HG03521 (cell line): ENCODE data around the gene NAV2.
"Not testable (repeated sequence)": the region's sequence is repeated elsewhere in the genome, so short reads cannot be mapped to it uniquely, and the experiment has no call there.

ENCODE experiments used
- ATAC-seq: cut with Tn5 transposase; IDR thresholded peaks from one replicate; pipeline ENCODE4 v1.9.1; 2021; ENCODE audit warnings: mild to moderate bottlenecking, moderate library complexity; ENCODE audit not compliant: unreplicated experiment

The NAV2 gene

DNA sequence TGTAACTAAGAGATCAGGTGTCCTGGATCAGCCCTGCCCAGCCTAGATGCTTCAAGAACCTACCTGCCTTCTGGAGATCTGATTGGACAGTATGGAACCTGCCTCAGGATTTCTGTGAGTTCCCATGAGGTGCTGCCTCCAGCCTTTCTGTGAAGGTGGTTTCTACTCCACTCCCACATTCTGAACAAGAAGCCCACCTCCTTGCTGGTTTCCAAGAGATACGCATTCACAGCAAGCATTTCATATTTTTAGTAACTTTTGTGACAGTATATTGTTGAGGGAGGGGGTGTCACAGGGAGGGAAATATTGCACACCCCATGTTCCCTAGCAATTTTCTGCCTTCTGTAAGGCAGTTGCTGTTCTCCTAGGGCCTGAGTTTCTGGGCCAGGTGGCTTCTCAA, 204.4 kb downstream of the NAV2 start:
- ATAC-seq: no peak

DNA sequence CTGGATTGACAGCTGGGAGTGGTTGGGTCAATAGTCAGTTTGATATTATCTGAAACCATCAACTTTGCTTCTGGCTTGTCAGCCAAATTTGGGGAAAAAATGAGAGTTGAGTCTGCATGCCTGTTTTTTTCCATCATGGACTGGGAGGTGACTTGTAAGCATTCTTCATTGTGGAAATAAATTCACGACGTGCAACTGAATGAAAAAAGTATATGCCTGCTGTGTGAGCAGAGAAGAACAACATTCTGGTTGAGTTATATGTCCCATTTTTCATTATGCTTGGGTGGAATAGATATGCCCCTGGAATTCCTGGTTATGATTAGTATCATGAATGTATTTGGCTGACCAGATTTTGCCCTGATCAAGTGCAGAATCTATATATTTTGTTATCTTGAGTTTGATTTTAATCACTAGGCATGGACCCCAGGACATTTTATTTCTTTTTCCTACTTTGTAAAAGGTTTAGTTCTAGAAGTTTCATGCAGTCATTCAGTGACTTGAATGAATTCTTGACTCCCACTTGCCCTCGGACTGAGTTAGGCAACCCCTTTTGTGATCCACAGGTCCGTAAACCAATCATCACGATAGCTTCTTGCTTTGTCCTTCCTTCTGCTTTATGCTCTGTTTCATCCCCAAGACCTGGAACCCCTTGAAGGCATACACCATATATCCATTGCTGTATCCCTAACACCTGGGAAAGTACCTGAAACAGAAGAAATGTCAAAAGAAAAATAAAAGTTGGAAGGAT, 205.8 kb downstream of the NAV2 start:
- ATAC-seq: no peak

DNA sequence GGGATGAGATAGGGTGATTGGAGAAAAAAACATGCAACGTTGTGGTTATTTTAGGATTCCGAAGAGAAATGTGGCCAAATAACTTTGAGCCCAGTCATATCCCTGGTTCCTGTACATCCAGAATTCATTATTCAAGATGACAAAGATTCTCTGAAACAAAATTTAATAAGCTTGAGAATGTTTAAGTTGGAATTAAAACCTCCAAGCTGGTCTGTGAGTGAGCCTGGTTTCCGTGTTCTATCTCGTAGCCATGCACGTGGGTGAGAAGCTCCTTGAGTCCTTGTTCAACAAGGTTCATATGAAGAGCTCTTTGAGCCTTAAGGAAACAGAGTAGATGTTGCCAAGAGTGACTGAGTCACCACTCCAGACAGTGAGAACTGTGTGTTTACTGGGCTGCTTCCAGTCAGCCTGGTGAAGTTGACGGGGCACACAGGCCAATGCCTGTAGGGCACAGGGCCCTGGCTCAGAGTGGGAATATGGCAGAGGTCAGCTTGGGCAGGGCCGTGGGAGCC, 206.5 kb downstream of the NAV2 start:
- ATAC-seq: no peak

GRCh38 chr11:19920982-19921381, 208.3 kb downstream of the NAV2 start:
- no peak for ATAC-seq

DNA sequence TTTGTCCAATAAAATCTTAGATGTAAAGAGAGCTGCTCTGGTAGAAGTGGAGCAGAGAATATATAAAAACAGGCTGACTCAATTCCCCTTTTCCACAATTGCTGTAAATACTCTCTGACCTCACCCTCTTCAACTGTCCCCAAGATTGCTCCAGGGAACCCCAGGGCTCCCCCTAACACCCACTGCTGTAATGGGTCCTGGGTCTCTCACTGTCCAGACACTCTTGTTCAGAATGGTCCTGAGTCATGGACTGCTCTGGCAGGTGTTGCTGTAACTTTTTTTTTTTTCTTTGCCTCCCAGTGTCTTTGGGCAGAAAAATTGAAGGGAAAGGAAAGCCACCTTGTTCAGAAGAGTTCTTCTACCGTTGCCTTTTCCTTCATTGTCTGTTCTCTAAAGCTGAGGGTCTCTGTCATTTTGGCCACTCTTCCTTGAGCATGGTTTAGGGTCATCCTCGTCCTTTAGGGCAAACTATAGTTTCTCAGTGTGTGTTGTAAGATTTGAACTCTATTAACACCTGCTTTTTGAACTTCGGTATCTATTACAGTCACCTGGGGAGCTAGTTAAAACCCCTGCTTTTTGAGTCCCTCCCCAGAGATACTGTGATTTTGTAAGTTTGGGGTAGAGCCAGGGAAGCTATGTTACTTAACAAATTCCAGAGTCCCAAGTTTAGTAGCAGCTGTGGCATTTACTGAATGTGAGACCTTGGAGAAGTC, 209.5 kb downstream of the NAV2 start:
- no peak for ATAC-seq

GRCh38 chr11:19922689-19923035, 210.0 kb downstream of the NAV2 start:
- ATAC-seq: no peak

- ATAC-seq: no peak
Measured at GRCh38 chr11:19923626-19924025, 211.0 kb downstream of the NAV2 start.

GRCh38 chr11:19924311-19924710, 211.7 kb downstream of the NAV2 start:
- no peak for ATAC-seq

DNA sequence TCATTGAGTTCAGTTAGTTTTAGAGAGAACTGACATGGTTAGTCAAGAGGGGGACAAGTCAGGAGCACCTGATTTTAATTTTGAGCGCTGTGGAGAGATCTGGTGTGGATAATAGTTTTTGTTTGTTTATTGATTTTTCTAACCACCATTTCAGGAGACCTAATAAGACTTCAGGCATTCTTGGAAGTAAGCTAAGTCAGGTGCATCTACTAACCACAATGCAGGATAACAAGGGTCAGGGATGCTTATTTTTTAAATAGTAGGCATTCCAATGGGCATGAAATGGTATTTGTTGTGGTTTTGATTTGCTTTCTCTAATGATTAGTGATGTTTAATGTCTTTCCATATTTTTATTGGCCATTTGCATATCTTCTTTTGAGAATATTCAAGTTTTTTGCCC, 212.1 kb downstream of the NAV2 start:
- no peak for ATAC-seq

DNA sequence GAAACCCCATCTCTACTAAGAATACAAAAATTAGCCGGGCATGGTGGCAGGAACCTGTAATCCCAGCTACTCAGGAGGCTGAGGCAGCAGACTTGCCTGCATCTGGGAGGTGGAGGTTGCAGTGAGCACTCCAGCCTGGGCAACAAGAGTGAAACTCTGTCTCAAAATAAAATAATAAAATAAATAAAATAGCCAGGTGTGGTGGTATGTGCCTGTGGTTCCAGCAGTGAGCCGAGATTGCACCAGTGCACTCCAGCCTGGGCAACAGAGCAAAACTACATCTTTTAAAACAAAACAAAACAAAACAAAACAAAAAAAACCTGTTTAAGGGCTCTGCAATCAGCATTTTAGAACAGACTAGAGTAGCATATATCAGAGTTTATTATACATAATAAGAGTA, 214.8 kb downstream of the NAV2 start:
- not testable (repeated sequence) for ATAC-seq

DNA sequence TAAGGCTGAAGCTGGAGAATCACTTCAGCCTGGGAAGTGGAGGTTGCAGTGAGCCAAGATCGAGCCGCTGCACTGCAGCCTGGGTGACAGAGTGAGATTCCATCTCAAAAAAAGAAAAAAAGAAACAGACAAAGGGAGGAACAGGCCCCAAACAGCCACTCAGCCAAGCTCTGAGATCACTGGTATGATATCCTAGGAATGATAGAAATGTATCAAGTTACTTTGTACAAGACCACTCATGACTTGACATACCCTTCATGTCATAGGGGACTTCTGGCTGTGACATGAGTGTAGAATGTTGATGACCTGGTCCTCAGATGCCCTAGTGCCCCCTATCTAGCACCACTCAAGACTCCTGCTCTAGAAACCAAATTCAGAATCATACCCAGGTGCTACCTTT, 216.5 kb downstream of the NAV2 start:
- ATAC-seq: no peak

DNA sequence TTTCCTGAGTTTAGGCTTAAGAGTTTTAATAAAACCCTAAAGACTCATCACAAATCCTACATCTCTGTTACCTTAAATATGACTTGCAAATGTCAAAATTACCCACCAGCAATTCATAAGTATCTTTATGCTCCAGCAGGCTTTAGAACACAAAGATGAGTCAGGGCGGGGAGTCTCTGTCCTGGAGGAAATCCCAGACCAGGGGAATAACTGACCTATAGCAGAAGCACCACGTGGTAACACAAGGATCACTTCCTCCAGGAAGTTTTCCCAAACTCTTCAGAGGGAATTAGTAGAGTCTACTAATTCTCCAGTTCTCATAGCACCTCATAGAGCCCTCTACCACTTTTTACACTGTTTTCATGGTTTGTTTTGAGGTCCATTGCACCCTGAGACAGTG, 217.0 kb downstream of the NAV2 start:
- no peak for ATAC-seq

DNA sequence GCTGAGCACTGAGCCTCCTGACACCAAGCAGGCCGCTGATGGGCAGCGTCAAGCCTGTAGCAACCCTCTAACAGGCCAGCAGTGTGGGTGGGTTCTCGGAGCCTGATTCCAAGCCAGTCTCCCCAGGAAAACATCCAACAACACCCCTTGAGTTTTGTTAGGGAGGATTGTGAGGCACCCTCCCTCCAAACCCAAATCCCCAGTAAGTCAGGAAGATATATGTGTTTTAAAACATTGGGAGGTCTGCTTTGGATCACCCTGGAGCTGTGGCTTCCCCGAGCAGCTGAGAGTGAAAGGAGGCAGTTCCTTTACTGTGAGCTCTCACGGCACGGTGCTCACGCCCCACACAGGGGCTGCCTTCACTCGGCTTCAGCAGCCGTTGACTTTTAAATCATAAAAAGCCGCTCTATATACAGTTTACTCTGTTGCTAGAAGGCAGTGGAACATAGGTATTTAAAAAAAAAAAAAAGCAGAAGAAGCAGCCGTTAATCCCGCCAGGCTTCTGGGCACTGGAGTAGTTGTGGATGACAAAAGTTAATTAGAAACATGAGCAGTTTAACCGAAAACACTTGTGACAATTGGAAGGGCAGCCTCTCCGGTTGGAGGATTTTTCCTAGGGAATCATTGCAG, 218.6 kb downstream of the NAV2 start:
- ATAC-seq: no peak

- no peak for ATAC-seq
Measured at GRCh38 chr11:19931771-19932369, 219.2 kb downstream of the NAV2 start.

- ATAC-seq: no peak
Measured at GRCh38 chr11:19933132-19933735, 220.6 kb downstream of the NAV2 start.

DNA sequence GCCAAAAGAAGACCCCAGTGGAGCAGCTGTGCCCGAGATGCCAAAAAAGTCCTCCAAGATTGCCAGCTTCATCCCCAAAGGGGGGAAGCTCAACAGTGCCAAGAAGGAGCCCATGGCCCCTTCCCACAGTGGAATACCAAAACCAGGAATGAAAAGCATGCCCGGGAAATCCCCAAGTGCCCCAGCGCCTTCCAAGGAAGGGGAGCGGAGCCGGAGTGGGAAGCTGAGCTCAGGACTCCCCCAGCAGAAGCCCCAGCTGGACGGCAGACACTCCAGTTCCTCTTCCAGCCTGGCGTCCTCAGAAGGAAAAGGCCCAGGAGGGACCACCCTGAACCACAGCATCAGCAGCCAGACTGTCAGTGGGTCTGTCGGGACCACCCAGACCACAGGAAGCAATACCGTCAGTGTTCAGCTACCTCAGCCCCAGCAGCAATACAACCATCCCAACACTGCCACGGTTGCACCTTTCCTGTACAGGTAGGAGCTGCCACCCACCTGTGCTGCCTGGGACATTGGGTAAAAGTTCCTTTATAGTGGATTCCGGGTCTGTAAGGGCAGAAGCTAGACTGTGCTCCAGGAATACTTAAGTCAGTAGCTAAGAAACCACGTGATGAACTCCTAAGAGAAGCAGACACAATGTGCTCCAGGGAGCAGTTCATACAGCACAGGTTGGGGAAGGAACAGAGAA, 221.3 kb downstream of the NAV2 start:
- no peak for ATAC-seq

DNA sequence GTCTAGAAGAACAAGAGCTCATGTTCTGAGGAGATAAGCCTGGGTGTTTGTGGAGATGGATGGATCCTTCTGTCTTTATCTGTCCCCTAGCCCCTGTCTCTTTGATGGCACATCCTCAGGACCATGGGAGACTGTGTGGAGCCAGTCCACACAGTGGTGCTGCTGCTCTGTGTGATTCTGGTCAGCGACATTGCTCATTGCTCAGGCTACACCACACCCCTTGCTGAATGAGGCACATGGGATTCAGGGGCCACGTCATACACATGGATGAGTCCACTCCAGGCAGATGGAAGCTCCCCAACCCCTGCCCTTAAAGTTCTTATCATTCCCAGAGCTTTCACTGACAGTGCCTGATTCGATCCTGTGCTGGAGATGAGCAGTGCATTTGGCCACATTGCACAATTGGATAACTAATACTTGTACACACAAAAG, 222.2 kb downstream of the NAV2 start:
- ATAC-seq: no peak

GRCh38 chr11:19935507-19935906, 222.9 kb downstream of the NAV2 start:
- no peak for ATAC-seq

GRCh38 chr11:19936461-19936860, 223.8 kb downstream of the NAV2 start:
- no peak for ATAC-seq

GRCh38 chr11:19938169-19938856, 225.7 kb downstream of the NAV2 start:
- peak; percentile 58 for ATAC-seq
